Fibroblast of lung (primary cell): ENCODE results near the gene MAPK6.

Source experiments
- EZH2 ChIP-seq: IDR thresholded peaks from 2 replicates; pipeline ENCODE4 v1.5.1; 2012; ENCODE audit warnings: low read length, control low read depth, mild to moderate bottlenecking; ENCODE audit errors: missing control alignments
- TF ChIP-seq, protein P1 (sequence below), 2 donors: IDR thresholded peaks in 1 of 2; conservative IDR thresholded peaks in 1 of 2; 1 replicate in 1 of 2; 2 replicates in 1 of 2; pipeline ENCODE4 v1.5.1; 2011 to 2012; ENCODE audit warnings: low read length in 2 of 2, control low read depth in 1 of 2, inconsistent platforms in 1 of 2, low read depth in 1 of 2, mild to moderate bottlenecking in 1 of 2

DNA sequence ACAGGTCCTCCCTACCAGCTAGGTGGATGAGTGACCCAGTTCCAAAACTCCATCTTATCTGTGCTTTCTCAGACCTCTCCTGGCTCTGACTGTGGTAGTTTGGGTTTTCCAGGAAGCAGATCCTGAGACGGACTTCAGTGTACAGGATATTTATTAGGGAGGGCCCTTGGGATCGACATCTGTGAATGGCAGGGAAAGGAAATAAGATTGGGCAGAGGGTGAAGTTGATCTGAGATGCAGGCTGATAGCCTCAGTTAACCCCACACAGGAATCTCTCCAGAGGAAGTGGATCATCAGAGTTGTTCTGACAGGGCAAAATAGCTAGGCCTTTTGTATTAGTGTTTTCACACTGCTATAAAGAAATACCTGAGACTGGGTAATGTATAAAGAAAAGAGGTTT is 16.7 kb upstream of the MAPK6 start:
- TF ChIP-seq, protein P1, sequence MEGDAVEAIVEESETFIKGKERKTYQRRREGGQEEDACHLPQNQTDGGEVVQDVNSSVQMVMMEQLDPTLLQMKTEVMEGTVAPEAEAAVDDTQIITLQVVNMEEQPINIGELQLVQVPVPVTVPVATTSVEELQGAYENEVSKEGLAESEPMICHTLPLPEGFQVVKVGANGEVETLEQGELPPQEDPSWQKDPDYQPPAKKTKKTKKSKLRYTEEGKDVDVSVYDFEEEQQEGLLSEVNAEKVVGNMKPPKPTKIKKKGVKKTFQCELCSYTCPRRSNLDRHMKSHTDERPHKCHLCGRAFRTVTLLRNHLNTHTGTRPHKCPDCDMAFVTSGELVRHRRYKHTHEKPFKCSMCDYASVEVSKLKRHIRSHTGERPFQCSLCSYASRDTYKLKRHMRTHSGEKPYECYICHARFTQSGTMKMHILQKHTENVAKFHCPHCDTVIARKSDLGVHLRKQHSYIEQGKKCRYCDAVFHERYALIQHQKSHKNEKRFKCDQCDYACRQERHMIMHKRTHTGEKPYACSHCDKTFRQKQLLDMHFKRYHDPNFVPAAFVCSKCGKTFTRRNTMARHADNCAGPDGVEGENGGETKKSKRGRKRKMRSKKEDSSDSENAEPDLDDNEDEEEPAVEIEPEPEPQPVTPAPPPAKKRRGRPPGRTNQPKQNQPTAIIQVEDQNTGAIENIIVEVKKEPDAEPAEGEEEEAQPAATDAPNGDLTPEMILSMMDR (conservative IDR thresholded peaks at IDR 0.05 in 1 of 2, IDR thresholded peaks at IDR 0.05 in 1 of 2; ENCODE audit: low read depth in 1 of 2, low read length in 2 of 2): no peak
- TF ChIP-seq EZH2: no peak
